NCI-H526 (cell line): ENCODE data around the gene FAM76B.

ENCODE experiments used
- DNase-seq, 2 experiments: peaks; one replicate each; lab custom pipeline; 2025; lab: John Stamatoyannopoulos, UW

FAM76B gene

DNA sequence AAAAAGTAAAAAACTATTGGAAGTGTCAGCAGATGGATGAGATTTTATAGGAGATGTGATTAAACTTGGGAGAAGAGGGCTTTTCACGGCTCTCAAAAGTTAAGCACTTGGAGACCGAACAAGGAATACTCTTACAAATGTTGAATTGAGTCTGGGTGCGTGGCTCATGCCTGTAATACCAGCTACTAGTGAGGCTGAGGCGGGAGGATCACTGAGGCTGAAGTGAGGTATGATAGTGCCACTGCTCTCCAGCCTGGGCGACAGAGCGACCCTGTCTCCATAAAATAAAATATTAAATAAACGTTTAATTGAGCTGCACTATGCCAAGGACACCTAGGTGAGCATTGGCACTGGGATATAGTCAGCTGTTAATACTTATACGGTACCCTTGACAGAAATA lies 2.6 kb upstream of the FAM76B start:
- DNase-seq: no peak

DNA sequence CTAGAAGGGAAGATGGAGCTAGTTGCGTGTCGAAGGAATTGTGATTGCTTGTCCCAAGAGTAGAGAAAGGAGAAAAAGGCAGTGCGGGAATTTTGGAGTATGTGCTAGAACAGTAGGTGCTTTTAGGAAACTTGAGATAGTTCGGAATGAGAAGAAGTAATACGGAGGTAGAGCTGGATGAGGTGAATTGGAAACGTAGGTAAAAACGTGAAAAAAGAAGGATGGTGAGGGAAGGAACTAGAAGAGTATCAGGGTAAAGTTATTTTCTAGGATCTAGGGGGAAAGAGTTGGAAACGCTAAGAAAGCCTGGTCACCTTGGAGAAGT lies 2.1 kb upstream of the FAM76B start:
- DNase-seq: no peak

DNA sequence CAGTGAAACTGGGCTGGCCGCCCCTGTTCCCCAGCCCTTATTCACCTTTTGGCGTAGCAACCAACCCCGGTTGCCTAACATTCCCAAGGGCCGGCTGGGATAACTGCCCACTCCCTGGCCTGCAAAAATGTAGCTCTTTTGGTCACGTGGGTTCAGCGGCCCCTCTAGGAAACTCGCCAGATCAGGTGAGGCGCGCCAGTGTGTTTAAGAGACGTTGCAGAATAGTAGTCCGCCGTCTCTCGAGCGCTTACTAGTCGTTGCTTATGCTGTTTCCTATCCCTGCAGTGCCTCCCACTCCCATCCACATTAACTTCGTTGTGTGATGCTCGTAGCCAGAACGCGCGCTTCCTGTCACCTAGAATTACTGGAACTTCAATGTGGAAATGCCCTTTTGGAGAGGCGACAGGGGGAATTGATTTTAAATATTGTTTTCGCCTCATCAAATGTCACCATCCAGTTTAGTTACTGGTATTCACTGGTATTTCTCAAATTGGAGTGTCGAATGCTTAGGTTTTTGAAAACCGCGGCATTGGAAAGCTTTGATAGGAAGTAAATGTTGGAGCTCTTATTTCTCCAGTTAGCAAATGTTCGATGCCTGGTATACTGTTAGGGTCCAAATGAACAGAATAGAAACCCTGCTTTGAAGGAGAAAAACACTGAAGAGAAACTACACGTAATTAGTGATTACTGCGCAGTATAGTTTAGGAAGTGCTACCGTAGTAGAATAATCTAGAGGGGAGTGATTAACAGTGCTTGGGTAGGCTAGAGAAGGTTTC lies 1.5 kb upstream of the FAM76B start:
- DNase-seq: peak; percentile 90 to 94

DNA sequence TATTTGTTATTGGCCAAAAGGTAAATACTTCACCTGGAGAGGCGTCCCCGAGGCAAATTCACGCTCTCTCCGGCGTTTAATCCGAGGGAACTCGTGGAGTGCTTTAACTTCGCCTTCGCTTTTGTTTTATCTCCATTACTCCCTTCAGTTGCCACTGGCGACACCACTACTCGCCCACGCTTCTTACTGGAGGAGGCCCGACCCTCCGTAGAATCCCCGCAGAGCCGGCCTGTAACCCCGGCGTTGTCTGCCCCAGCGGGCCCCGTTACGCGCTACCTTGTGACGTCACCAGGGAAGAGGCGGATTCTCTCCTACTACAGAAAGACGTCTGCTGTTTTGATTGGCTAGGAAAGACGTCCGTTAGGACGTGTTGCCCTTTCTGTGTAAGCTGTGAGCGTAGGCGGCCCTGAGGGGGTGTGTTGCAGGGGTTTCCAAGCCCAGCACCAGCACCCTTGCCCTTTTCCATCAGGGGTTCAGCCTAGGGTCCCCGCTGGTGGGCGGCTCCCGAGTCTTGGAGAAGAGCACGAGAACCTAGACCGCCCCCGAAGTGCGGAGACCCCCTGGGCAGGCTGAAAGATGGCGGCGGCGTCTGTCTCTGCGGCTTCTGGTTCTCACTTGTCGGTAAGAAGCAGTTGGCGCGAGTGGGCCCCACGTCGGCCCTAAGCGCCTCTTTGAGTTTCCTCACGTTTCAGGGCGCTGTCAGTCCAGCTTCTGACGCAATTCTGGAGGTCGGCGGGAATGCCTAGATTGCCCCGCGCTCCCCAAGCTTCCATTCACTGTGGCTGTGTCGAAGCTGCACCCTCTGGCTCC lies 746 bp upstream of the FAM76B start, which contains the start of gene CEP57:
CEP57 (plus strand) TSS at position 376 of the 810 bp plus-strand sequence; CDS start at position 577, 201 bp downstream.
- DNase-seq: peak; percentile 98 to 99

DNA sequence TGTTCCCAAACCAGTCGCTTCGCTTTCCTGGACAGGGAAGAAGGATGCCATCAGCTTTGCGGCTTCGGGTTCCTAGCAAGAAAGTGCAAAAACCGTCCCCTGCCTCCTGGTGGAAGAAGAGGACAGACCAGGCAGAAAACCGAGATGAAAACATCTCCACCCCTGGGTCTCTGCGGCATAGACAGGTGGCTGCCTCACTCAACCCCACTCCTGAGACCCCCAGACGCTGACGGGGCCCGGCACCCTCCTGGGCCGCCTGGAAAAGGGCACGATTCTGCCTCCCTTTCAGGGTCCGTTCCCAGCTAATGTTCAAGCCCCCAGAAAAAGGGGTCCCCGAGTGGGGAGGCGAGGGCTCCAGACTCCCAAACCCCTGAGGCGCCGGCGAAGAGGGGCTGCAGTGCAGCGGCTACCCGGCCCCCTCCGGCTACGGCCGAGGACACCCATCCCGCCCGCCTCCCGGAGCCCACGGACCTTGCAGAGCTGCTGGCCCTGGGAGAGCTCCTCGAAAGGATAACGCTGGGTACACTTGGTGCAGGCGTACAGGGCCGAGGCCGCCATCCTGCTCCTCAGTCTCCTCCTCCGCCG lies 569 bp downstream of the FAM76B start:
- DNase-seq: peak; percentile 71 to 74

DNA sequence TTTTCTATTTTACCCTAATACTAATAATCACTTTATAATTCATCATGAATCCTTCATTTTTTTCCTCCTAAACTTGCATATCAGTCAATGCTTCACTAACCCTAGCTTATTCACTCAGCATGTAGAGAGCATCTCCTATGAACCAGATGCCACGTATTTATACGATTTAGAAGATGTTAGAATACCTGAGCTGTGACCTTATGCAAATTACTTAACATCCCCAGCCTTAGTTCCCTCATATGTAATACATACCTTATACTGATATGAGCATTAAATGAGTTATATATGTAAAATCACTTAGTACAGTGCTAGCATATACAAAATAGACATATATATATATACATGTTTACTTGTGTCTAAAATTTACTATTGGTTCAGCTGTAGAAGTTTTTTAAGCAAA lies 9.0 kb downstream of the FAM76B start:
- DNase-seq: peak; percentile 5 to 29

DNA sequence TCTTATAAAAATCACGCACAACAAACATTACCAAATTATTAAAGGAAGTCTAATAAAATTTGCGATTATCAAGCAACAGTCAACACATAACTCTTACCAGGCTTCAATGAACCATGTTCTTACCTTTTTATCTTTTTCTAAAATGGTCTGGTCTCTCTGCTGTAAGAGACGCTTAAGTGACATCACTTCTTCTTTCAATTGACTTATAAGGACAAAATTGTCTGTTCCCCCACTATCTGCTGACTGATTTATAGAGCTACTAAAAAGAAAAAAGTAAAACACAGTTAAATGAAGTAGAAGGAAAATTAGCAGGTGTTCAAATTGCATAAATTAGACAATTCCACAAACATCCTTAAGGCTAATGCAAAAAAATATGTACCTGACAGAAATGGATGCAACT lies 10.9 kb downstream of the FAM76B start:
- DNase-seq: no peak

DNA sequence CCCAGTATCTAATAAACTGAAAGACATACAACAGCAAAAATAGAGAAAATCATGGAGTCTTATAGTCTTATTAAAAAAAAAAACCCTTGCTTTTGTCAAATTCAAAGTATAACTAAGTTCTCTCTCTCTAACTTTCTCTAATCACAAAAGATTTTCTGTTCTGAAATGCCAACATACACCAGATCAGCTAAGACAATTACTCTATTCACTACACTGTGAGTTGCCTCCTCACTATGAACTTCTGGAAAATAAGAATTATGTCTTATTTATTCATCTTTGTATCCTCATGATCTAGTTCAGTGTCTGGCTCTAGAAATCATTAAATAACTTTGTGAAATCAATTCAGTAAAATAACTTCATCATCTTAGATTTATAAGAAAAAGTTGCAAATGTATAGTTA lies 12.7 kb downstream of the FAM76B start:
- DNase-seq: no peak

DNA sequence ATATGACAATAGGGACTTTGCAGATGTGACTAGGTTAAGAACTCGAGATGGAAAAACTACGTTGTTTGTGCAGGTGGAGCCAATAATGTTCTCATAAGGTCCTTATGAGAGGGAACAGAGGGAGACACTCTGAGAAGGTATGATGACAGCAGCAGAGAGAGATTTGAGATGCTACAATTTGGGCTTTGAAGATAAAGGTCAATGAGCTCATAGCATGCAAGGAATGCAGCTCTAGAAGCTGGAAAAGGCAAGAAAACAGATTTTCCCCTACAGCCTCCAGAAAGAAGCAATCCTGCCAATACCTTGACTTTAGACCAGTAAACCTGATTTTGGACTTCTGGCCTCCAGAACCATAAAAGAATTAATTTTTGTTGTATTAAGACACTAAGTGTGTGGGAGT lies 21.1 kb downstream of the FAM76B start:
- no peak for DNase-seq

DNA sequence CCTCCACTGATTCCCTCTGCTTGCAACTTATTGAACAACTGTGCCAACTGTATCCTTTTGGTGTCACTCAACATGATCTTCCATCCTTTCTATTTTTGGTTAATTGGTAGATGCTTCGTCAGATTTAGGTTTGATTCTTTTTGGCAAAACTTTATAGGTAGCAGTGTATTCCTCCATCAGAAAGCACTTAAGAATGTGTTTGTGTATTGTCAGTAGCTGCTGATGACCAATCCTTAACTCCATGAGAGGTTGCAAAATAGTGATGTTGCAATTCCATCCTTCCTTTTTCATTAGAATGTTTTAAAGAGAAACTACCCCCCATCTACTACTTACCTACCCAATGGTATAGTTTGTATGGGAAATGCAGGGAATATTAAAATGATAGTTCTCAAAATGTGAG lies 22.1 kb downstream of the FAM76B start:
- DNase-seq: no peak

DNA sequence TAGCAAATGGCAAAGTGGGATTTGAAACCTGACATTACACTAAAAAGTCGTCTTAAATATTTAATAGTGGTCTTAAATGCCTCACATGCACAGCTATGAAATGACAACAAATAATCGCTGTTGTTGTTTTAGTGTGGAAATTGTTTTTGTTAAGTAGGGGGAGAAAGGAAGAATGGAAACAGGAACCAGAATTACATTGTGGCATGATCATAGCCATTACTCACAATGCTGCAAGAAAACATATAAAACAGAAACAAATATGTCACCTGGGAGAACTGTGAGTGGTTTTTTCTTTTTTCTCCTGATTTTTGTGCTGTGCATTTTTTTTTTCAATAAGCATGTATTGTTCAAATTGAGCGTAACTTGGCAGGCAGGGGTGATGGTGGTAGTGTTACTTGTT lies 22.9 kb downstream of the FAM76B start:
- no peak for DNase-seq

DNA sequence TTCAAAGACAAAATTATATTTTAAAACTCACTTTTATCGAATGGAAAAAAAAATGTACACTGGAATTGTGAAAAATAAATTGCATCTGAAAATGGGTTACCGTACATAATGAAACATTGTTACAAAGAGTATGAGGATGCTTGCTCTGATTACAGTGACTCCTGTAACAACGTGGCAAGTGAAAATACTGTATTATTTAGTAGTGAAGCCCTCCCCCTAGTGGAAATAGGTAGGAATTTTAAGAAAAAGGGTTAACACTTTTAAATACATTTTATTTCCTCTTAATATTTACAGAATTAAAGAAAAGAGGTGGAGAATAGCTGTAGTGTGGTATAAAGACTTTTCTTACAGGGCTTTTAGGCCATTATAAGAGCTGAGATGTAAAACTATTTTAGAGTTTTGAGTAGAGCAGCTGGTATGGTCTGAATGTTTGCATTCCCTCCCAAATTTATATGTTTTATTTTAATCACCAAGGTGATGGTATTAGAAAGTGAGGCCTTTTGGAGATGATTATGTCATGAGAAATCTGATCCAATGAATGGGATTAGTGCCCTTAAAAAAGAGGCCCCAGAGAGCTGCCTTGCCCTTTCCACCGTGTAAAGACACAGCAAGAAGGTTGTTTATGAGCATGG lies 25.2 kb downstream of the FAM76B start:
- peak; percentile 78 to 87 for DNase-seq

DNA sequence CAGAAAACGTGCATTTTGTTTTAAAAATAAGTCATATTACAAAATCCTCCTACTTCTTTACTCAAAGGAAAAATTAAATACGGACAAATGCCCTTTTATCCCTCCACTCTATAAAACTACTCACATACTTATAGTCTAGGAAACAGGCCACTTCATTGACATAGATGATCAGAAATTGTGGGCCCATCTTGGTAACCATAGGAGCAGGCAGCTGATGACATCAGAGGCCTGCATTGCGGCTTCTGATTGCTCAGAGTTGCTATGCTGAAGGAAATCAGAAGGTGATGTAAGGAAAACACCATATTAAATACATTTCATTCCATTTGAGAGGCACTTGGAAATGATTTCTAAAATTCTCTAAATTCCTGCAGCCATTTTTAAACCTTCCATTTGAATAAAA lies 27.0 kb downstream of the FAM76B start:
- no peak for DNase-seq

DNA sequence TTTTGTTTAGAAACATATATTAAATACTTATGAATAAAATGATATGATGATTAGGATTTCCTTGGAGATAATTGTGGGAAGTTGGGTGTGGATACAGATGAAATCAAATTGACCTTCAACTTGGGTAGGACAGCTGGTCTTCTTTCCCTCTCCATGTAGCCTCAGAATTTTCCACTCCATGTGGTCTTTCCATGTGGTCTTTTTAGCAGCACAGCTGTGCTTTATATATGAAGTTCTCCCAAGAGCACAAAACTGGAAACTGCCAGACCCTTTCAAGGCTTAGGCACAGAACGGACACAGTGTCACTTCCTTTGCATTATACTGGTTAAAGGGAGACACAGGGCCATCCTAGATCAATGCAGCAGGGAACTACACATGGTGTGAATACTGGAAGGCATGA lies 28.6 kb downstream of the FAM76B start:
- no peak for DNase-seq

DNA sequence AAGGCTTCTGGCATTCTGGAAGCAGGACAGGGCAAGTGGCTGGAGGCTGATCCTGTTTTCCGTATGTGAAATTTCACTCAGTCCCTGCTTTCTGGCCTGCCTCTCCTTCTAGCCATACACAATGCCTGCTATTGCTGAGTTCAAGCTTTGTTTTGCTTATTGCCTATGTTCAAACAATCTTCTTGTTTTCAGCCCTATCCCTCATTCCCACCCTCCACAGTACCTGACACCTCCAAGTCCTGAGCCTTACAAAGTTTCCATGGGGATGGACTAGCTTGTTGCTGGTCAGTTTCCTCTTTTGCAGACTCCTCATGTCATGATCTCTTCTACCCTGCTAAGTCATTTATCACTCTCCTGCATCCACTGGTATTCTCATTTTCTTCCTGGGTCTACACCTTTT lies 38.1 kb downstream of the FAM76B start:
- DNase-seq: no peak

DNA sequence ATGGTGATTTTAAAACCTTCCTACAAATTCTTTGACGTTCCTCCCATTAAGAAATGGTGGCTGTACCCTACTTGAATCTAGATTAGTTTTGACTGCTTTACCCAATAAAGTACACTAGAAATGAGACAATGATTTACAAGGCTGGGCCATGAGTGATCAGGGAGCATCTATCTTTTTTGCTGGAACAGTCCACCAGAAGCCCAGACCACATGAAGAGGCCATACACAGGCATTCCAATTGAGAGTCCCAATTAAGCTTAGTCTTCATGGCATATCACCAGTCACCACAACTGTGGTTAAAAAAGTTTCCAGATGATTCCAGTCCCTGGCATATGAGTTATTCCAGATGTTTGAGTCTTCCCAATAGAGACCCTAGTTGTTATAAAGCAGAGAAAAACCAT lies 39.5 kb downstream of the FAM76B start:
- no peak for DNase-seq

DNA sequence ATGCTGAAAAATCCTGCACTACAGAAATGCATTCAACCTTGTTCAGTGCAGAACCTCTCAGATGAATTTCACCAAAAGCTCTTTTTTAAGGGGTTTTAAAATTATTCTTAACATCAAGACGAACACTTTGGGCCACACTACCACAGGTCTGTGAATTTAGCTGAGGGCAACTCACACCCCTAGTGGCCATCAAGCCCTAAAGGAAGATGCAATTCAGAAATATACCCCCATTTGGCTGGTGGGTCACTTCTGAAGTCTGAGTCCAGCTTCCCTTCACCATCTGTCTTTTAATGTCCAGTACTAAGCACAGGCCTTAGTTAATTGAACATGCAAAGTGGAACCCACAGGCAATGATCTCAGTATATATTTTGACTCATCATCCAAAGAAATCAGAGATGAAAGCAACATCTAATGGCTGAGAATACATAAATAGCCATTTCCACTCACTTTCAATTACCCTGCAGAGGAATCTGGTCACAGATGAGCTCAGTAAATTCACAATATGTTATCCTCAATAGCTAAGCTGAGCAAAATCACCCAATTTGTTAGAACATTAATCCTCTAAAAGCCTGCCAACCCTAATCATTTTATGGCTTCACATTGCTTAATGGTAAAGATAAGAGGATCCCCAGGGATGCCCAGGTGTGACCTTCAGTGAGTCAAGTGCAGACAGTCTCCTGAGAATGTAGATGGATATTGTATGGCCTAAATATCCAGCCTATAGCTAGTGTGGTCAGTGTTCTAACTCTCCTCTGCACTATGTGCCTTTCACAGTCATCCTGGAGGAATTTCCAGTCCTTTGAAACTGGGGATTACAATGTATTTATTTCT lies 50.3 kb downstream of the FAM76B start:
- no peak for DNase-seq

DNA sequence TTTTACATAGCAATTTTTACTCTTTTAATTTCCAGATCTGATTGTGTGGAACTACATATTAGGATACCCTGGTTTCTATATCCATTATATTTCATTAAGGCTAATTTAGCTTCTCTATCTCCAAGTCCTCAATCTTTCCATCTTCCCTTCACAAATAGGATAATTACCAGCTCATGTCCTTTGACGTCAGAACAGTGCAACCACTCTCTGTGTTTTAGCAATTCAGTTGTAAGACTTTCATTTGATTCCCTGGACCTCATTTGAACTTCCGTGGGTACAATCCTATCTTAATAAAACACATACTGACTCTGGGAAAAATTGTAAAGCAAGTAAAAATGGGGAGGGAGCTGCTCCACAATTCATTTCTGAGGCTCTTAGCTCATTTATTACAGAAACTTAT lies 52.8 kb downstream of the FAM76B start:
- DNase-seq: no peak

DNA sequence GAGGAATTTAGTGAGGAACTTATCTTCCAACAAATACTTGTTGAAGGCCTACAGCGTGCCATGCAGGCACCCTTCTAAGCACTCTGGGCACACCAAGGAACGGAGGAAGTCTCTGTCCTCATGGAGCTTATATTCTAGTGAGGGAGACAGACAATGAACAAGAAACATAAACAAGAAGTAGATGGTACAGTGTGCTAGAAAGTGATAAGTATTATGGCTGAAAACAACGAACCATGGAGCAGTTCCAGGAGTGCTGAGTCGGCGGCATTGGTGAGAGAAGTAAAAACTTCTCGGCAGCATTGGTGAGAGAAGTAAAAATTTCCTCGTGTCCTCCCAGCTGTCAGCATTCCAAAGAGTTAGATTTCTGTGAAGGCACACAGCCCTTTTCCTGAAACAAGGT lies 53.2 kb downstream of the FAM76B start:
- no peak for DNase-seq

DNA sequence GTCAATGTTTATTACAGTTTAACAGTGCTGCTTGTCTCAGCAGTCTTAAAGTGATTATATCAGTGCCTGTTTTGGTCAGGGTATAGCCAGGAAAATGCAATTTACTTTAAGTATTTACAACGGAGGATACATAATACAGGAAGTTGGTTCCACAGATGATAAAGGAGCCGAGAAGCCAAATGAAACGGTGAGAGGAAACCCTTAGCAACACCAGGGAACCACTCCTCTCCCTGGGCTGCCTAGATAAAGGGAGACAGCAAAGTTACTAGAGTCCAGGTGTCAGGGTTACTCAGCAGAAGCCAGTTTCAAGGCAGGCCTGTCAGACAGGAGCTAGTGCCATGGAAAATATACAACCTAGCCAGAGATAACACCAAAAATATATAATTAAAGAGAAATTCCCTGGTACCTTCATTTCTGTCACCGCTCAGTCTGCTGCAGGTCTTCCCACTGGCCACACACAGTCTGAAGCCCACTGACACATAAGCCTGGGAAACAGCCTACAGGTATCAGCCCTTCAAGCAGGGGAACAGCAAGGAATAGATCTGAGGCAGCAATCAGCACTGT lies 55.5 kb downstream of the FAM76B start:
- DNase-seq: no peak

DNA sequence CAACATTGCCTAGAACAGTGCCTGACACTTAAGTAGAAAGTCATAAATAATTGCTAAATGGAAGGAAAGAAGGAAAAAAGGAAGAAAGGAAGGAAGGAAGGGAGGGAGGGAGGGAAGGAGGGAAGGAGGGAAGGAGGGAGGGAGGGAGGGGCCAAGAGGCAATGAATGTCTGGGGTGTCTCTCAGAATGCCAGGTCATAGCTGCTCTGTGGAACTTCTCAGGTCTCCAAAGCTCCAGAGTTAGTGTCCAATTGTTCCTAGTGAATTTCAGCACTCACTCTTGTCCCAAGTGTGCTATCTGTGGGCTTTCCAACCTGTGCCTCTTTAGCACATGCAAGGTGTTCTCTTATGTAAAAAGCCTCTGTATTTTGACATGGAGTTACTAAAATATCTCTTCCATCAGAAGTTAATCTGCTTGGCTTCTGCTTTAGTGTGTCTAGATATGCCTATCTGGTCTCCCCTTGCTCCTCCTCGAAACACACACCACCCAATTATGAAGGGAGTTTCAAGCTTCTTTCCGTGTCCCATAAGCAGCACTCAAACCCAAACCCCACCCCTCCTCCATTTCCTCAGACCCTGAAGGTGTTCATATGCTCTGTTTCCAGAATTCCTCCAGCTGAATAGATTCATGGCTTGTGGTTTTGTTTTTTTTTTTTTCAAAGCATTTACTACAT lies 56.5 kb downstream of the FAM76B start:
- DNase-seq: no peak
